ENCODE measurements around the gene PRICKLE1. TPM values are rescaled to one million over a fixed set of nuclear protein-coding genes. Genes with fewer than 3 reads are reported as not detected.

PRICKLE1 gene
- total and polyA plus RNA-seq, 2 experiments from 2014 or later = 7.7 to 51.7 TPM

DNA sequence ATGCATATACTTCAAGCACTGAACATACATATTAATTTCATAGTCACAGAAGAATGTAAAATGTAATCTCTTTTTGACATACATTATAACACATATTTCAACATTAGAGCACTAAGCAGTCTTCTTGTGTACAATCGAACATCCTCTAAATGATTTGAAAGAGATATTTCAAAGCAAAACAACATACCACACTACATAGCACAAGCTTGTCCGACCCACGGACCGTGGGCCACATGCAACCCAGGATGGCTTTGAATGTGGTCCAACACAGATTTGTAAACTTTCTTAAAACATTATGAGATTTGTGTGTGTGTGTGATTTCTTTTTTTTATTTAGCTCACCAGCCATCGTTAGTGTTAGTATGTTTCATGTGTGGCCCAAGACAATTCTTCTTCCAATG, 7.0 kb downstream of the PRICKLE1 start:
- H3K79me2 ChIP-seq (replicated peaks; ENCODE audit: insufficient read depth) = 0 out of 2 replicates have a peak, but pooled peaks cover 3% of the 10 kb centered on the region
- no peak overlapping the region for H3K27ac ChIP-seq (ENCODE audit: low read depth)
- H3K27me3 ChIP-seq (ENCODE audit: insufficient read depth) = peaks cover 8% of the 10 kb centered on the region
- no peak overlapping the region for H2AFZ ChIP-seq
- Mint-ChIP-seq H3K4me3 (no peak overlapping the region), H3K27ac (no peak overlapping the region), H3K4me1 (peaks cover 5% of the 10 kb centered on the region; the same call in 2 of the 3 replicates), H3K9me3 (no peaks in the 10 kb centered on the region), H3K27me3 (ENCODE audit: insufficient read depth, low read depth, poor library complexity) (no peaks in the 10 kb centered on the region), H3K36me3 (ENCODE audit: low read depth) (no peaks in the 10 kb centered on the region)
- peaks cover 7% of the 10 kb centered on the region for H3K4me1 ChIP-seq (ENCODE audit: insufficient read depth)
- H3K4me3 ChIP-seq = no peak overlapping the region
- no peak for DNase-seq (ENCODE audit: low spot score)
- no peaks in the 10 kb centered on the region for H3F3A ChIP-seq (replicated peaks; ENCODE audit: low read depth)
- H3K36me3 ChIP-seq (ENCODE audit: insufficient read depth) = no peaks in the 10 kb centered on the region
- H4K20me1 ChIP-seq (replicated peaks; ENCODE audit: insufficient read depth) = no peaks in the 10 kb centered on the region
- no peak for ATAC-seq
- no peak overlapping the region for H3K4me2 ChIP-seq
- TF ChIP-seq EZH2 (IDR thresholded peaks at IDR 0.05; ENCODE audit: low read depth, unreplicated experiment) (no peak), POLR2AphosphoS5 (IDR thresholded peaks at IDR 0.05; ENCODE audit: low read depth) (no peak), EZH2phosphoT487 (IDR thresholded peaks at IDR 0.05; ENCODE audit: unreplicated experiment) (no peak), JUNB (IDR thresholded peaks at IDR 0.05; ENCODE audit: unreplicated experiment) (no peak), NANOG (IDR thresholded peaks at IDR 0.05; ENCODE audit: borderline replicate concordance) (no peak), STAT1 (IDR thresholded peaks at IDR 0.05; ENCODE audit: unreplicated experiment) (no peak), ZNF114 (CRISPR knock-in tag; IDR thresholded peaks at IDR 0.05) (no peak), ZNF331 (CRISPR knock-in tag; IDR thresholded peaks at IDR 0.05; ENCODE audit: low read depth) (no peak), CREB1 (CRISPR knock-in tag; IDR thresholded peaks at IDR 0.05; ENCODE audit: low read depth) (no peak)
- TF ChIP-seq, protein P1, sequence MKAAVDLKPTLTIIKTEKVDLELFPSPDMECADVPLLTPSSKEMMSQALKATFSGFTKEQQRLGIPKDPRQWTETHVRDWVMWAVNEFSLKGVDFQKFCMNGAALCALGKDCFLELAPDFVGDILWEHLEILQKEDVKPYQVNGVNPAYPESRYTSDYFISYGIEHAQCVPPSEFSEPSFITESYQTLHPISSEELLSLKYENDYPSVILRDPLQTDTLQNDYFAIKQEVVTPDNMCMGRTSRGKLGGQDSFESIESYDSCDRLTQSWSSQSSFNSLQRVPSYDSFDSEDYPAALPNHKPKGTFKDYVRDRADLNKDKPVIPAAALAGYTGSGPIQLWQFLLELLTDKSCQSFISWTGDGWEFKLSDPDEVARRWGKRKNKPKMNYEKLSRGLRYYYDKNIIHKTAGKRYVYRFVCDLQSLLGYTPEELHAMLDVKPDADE (IDR thresholded peaks at IDR 0.05) = no peak
- TF ChIP-seq, protein P2, sequence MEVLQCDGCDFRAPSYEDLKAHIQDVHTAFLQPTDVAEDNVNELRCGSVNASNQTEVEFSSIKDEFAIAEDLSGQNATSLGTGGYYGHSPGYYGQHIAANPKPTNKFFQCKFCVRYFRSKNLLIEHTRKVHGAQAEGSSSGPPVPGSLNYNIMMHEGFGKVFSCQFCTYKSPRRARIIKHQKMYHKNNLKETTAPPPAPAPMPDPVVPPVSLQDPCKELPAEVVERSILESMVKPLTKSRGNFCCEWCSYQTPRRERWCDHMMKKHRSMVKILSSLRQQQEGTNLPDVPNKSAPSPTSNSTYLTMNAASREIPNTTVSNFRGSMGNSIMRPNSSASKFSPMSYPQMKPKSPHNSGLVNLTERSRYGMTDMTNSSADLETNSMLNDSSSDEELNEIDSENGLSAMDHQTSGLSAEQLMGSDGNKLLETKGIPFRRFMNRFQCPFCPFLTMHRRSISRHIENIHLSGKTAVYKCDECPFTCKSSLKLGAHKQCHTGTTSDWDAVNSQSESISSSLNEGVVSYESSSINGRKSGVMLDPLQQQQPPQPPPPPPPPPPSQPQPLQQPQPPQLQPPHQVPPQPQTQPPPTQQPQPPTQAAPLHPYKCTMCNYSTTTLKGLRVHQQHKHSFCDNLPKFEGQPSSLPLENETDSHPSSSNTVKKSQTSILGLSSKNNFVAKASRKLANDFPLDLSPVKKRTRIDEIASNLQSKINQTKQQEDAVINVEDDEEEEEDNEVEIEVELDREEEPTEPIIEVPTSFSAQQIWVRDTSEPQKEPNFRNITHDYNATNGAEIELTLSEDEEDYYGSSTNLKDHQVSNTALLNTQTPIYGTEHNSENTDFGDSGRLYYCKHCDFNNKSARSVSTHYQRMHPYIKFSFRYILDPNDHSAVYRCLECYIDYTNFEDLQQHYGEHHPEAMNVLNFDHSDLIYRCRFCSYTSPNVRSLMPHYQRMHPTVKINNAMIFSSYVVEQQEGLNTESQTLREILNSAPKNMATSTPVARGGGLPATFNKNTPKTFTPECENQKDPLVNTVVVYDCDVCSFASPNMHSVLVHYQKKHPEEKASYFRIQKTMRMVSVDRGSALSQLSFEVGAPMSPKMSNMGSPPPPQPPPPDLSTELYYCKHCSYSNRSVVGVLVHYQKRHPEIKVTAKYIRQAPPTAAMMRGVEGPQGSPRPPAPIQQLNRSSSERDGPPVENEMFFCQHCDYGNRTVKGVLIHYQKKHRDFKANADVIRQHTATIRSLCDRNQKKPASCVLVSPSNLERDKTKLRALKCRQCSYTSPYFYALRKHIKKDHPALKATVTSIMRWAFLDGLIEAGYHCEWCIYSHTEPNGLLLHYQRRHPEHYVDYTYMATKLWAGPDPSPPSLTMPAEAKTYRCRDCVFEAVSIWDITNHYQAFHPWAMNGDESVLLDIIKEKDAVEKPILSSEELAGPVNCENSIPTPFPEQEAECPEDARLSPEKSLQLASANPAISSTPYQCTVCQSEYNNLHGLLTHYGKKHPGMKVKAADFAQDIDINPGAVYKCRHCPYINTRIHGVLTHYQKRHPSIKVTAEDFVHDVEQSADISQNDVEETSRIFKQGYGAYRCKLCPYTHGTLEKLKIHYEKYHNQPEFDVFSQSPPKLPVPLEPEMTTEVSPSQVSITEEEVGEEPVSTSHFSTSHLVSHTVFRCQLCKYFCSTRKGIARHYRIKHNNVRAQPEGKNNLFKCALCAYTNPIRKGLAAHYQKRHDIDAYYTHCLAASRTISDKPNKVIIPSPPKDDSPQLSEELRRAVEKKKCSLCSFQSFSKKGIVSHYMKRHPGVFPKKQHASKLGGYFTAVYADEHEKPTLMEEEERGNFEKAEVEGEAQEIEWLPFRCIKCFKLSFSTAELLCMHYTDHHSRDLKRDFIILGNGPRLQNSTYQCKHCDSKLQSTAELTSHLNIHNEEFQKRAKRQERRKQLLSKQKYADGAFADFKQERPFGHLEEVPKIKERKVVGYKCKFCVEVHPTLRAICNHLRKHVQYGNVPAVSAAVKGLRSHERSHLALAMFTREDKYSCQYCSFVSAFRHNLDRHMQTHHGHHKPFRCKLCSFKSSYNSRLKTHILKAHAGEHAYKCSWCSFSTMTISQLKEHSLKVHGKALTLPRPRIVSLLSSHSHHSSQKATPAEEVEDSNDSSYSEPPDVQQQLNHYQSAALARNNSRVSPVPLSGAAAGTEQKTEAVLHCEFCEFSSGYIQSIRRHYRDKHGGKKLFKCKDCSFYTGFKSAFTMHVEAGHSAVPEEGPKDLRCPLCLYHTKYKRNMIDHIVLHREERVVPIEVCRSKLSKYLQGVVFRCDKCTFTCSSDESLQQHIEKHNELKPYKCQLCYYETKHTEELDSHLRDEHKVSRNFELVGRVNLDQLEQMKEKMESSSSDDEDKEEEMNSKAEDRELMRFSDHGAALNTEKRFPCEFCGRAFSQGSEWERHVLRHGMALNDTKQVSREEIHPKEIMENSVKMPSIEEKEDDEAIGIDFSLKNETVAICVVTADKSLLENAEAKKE (CRISPR knock-in tag; IDR thresholded peaks at IDR 0.05) = no peak
- TF ChIP-seq, protein P3, sequence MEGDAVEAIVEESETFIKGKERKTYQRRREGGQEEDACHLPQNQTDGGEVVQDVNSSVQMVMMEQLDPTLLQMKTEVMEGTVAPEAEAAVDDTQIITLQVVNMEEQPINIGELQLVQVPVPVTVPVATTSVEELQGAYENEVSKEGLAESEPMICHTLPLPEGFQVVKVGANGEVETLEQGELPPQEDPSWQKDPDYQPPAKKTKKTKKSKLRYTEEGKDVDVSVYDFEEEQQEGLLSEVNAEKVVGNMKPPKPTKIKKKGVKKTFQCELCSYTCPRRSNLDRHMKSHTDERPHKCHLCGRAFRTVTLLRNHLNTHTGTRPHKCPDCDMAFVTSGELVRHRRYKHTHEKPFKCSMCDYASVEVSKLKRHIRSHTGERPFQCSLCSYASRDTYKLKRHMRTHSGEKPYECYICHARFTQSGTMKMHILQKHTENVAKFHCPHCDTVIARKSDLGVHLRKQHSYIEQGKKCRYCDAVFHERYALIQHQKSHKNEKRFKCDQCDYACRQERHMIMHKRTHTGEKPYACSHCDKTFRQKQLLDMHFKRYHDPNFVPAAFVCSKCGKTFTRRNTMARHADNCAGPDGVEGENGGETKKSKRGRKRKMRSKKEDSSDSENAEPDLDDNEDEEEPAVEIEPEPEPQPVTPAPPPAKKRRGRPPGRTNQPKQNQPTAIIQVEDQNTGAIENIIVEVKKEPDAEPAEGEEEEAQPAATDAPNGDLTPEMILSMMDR (conservative IDR thresholded peaks at IDR 0.05; ENCODE audit: low read depth in 2 of 2) = no peak
- TF ChIP-seq, protein P4, sequence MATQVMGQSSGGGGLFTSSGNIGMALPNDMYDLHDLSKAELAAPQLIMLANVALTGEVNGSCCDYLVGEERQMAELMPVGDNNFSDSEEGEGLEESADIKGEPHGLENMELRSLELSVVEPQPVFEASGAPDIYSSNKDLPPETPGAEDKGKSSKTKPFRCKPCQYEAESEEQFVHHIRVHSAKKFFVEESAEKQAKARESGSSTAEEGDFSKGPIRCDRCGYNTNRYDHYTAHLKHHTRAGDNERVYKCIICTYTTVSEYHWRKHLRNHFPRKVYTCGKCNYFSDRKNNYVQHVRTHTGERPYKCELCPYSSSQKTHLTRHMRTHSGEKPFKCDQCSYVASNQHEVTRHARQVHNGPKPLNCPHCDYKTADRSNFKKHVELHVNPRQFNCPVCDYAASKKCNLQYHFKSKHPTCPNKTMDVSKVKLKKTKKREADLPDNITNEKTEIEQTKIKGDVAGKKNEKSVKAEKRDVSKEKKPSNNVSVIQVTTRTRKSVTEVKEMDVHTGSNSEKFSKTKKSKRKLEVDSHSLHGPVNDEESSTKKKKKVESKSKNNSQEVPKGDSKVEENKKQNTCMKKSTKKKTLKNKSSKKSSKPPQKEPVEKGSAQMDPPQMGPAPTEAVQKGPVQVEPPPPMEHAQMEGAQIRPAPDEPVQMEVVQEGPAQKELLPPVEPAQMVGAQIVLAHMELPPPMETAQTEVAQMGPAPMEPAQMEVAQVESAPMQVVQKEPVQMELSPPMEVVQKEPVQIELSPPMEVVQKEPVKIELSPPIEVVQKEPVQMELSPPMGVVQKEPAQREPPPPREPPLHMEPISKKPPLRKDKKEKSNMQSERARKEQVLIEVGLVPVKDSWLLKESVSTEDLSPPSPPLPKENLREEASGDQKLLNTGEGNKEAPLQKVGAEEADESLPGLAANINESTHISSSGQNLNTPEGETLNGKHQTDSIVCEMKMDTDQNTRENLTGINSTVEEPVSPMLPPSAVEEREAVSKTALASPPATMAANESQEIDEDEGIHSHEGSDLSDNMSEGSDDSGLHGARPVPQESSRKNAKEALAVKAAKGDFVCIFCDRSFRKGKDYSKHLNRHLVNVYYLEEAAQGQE (IDR thresholded peaks at IDR 0.05; ENCODE audit: unreplicated experiment) = no peak
- H3K9me2 ChIP-seq (ENCODE audit: insufficient read depth) = no peaks in the 10 kb centered on the region
